HG03097 (cell line): ENCODE data around the gene OPRM1.
"Not testable (repeated sequence)": the region's sequence is repeated elsewhere in the genome, so short reads cannot be mapped to it uniquely, and the experiment has no call there.

Experiments used
- ATAC-seq: cut with Tn5 transposase; IDR thresholded peaks from one replicate; pipeline ENCODE4 v1.9.1; 2021; ENCODE audit not compliant: unreplicated experiment, low FRiP score

OPRM1 gene

GRCh38 chr6:154201688-154202087 is 162.6 kb downstream of the OPRM1 start:
- ATAC-seq = not testable (repeated sequence)

DNA sequence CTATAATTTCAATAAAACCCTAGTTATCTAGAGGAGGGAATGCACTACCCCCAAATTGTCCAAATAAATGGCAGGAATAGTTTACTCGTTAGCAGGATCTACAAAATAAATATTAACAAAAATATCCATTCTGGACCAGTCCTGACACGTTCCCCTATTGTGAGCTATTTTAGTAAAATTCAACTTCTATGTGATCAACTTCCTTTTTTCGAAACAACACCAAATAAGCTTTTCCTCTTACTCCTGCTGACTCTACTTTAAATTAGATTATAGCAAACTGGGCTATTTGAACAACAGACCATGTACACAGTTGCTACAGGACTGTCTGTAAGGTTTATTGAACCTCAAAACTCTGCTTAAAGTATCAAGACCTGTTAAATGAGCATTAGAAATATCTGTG is 163.3 kb downstream of the OPRM1 start:
- ATAC-seq = no peak

GRCh38 chr6:154202958-154203357 is 163.9 kb downstream of the OPRM1 start:
- ATAC-seq = no peak

DNA sequence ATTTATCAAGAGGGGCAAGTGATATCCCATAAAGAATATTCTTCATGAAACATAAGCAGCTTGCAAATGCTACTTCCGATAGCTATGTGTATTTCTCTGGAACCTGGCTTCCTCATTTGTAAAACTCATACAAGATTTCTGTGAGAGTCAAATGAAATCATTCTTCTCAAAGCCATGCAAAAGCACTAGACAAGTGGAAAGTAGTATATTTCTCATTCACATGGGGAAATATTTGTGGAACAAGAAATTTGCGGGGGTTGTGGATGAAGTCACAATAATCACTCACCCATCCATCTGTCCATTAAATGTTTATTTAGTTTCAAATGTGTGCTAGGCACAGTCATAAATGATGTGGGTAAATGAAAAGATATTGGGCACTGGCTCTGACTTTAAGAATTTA is 167.1 kb downstream of the OPRM1 start:
- no peak for ATAC-seq

DNA sequence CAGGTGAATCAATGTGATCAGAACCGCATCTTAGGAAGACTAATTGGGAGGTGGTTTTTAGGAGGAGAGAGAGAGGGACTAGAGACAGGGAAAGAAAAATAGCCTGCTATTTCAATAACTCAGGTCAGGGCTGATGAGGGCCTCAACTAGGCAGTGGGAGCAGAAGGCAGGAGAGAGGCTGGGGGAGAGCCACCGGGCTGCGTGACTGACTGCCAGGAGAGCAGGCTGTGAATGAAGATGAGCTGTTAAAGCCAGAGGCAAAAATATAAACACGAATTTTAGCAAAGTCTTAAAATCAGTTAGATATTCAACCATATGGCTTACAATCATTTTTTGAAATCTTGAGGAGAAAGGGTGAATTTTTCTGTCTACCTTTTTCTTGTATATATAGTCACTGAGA is 168.0 kb downstream of the OPRM1 start:
- ATAC-seq = no peak

DNA sequence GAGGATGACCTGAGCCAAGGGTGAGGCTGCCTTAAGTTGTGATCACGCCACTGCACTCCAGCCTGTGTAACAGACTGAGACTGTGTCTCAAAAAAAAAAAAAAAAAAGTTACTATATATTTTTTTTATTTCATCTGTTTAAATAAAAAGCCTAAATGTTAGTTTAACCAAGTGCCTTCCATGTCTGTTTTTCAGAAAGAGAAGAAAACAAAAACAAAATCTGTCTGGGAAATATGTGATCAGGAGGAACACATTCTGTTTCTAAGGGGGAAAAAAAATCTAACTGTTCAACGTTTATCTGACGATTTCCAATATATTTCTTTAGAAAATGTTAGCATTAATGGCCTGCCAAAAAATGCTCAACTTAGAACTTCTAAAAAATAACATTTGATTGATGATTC is 170.5 kb downstream of the OPRM1 start:
- ATAC-seq = no peak

GRCh38 chr6:154210678-154211077 is 171.6 kb downstream of the OPRM1 start:
- ATAC-seq = no peak

DNA sequence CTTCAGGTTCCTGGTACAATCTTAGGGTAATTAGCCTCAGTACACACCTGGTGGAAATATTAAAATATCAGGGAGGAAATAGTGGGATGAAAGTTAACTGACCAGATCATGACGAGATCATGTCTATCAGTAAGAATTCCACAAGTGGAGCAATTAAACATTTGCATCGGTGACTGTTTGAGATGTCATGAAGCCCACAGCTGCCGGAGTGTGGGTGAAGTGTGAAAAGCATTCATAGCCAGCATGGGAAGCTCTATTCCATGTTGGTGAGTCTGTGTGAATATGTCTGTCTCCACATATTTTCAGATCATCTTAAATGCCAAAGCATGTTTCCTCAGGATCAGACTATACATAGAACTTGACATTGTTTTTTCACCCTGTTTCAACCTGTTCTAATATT is 174.7 kb downstream of the OPRM1 start:
- no peak for ATAC-seq

GRCh38 chr6:154218301-154218700 is 179.3 kb downstream of the OPRM1 start:
- no peak for ATAC-seq

DNA sequence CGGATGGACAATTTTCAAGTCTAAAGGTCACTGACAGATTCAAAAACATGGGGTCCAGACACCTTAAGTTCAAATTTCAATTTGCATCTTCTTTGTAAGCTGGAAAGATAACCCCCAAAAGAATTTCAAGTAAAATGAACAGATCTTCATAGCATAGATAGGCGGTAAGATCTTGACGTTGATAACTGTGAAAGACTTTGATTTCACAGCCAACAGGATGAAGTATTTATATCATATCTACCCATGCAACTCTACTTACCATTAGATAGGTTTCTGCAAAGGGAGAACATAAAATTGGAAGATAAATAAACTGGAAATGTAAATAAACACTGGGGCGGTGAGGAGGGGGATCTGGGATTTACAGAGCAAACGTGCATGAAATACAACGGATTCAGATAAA is 179.7 kb downstream of the OPRM1 start:
- ATAC-seq = no peak

DNA sequence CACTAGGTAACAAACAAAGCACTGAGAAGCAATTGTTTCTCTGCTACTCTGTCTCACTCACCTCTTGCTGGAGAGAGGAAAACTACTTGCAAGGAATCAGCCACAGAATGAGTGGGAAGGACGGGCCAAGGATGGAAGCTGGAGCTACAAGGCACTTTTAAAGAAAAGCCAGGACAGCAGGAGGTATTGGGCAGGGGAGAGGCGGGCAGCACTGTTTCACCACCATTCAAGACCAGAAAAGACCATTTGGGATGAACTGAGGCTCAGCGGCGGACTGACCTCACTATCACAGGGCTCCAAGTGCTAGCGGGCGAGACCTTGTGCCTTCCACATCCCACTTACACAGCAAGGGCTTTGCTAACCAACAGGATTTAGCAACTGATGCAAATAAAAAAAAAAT is 180.2 kb downstream of the OPRM1 start:
- ATAC-seq = no peak

- no peak for ATAC-seq
Observed at GRCh38 chr6:154222716-154223115, 183.7 kb downstream of the OPRM1 start.

GRCh38 chr6:154223296-154223695 is 184.3 kb downstream of the OPRM1 start:
- ATAC-seq = no peak

GRCh38 chr6:154226461-154226860 is 187.4 kb downstream of the OPRM1 start:
- ATAC-seq = no peak

DNA sequence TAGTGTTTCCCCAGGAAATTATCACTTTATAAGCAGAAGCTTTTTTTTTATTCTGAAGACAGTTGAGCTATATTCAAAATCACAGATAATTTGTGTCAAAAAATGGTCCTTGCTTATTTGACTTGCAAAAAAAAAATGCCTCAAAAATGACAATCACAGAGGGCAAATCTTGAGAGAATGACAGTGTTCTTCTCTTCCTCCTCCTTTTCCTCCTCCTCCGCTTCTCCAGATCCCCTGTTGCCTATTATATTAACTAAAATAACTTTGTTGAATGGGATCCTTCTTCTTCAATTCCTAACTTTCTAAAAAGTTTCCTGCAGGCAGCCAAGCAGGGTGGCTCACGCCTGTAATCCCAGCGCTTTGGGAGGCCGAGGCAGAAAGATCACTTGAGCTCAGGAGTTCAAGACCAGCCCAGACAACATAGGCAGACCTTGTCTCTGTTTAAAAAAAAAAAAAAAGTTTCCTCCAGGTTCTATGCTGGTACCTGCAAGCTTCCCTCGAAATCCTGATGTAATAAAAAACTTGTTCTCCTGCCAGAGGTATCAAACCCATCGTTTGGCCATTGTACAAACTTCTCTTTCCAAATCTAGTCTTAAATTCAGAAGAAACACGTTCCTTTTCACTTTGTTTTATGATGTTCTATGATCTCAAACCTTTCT is 189.0 kb downstream of the OPRM1 start:
- no peak for ATAC-seq

- ATAC-seq = no peak
Observed at GRCh38 chr6:154228521-154228905, 189.5 kb downstream of the OPRM1 start.

DNA sequence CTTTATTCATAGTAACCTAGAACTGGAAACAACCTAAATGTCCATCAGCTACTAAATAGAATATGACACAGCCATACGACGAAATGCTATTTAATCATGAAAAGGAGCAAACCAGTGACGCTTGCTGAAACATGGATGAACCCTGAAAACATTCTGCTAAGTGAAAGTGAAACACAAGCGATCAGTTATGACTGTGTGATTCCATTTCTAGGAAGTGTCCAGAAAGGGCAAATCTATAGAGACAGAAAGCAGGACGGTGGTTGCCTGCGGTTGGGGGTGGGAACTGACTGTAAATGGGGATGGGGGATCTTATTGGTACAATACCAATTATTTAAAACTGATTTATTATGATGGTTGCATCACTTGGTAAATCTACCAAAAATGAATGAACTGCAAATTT is 190.7 kb downstream of the OPRM1 start:
- ATAC-seq = peak; percentile 62

GRCh38 chr6:154230393-154230792 is 191.4 kb downstream of the OPRM1 start:
- ATAC-seq = no peak

- ATAC-seq = no peak
Observed at GRCh38 chr6:154230910-154231595, 192.0 kb downstream of the OPRM1 start.

- no peak for ATAC-seq
Observed at GRCh38 chr6:154232013-154232910, 193.2 kb downstream of the OPRM1 start.

- ATAC-seq = no peak
Observed at GRCh38 chr6:154233383-154233782, 194.3 kb downstream of the OPRM1 start.
